Astrocyte (in vitro differentiated cells and primary cell): Measurements from ENCODE around the gene BLVRB. TPM values are rescaled to one million over a fixed set of nuclear protein-coding genes. Genes with fewer than 3 reads are reported as not detected.
A peak's percentile ranks its signal among the peaks of the same experiment; 100 is the strongest.

Experiments used
- DNase-seq: peaks from one replicate; pipeline ENCODE4 v3.0.0-alpha.2; 2010; ENCODE audit warnings: low read depth
- FAIRE-seq: peaks from 2 replicates; lab custom pipeline; 2011; peaks lifted over from hg19 to GRCh38; lab: Jason Lieb, UNC
- H2AFZ ChIP-seq: 2 replicates; pipeline ENCODE4 v1.6.0; 2012; ENCODE audit warnings: low read depth, low read length, inconsistent platforms
- H3K27ac ChIP-seq: 2 replicates; pipeline ENCODE4 v1.5.1; 2011; ENCODE audit warnings: low read depth, low read length, inconsistent platforms
- H3K27me3 ChIP-seq: 2 replicates; pipeline ENCODE4 v1.6.0; 2011; ENCODE audit warnings: low read length, inconsistent platforms; ENCODE audit not compliant: insufficient read depth
- H3K36me3 ChIP-seq: 2 replicates; pipeline ENCODE4 v1.5.1; 2011; ENCODE audit warnings: low read length, inconsistent platforms; ENCODE audit not compliant: insufficient read depth
- H3K4me1 ChIP-seq: 2 replicates; pipeline ENCODE4 v1.5.1; 2011; ENCODE audit warnings: low read length, inconsistent platforms; ENCODE audit not compliant: insufficient read depth
- H3K4me2 ChIP-seq: 2 replicates; pipeline ENCODE4 v1.6.0; 2012; ENCODE audit warnings: low read length, inconsistent platforms
- H3K4me3 ChIP-seq: 2 replicates; pipeline ENCODE4 v1.5.1; 2011; ENCODE audit warnings: low read depth, mild to moderate bottlenecking, low read length, inconsistent platforms; ENCODE audit not compliant: insufficient read depth
- H3K79me2 ChIP-seq: 2 replicates; pipeline ENCODE4 v1.6.0; 2012; ENCODE audit warnings: mild to moderate bottlenecking, low read length, inconsistent platforms; ENCODE audit not compliant: insufficient read depth
- H3K9ac ChIP-seq: 2 replicates; pipeline ENCODE4 v1.6.0; 2012; ENCODE audit warnings: mild to moderate bottlenecking, low read length, inconsistent platforms
- H3K9me3 ChIP-seq: 2 replicates; pipeline ENCODE4 v1.5.1; 2012; ENCODE audit warnings: low read depth, mild to moderate bottlenecking, low read length, inconsistent platforms; ENCODE audit not compliant: insufficient read depth
- H4K20me1 ChIP-seq: 2 replicates; pipeline ENCODE4 v1.6.0; 2012; ENCODE audit warnings: low read length, inconsistent platforms; ENCODE audit not compliant: insufficient read depth
- H3K27ac Mint-ChIP-seq: one replicate; pipeline ENCODE4 v1.8.0; 2021; ENCODE audit warnings: mild to moderate bottlenecking, mixed read lengths; ENCODE audit not compliant: unreplicated experiment
- H3K27me3 Mint-ChIP-seq: one replicate; pipeline ENCODE4 v1.8.0; 2021; ENCODE audit warnings: low read depth, mixed read lengths; ENCODE audit not compliant: unreplicated experiment
- H3K36me3 Mint-ChIP-seq: one replicate; pipeline ENCODE4 v1.8.0; 2021; ENCODE audit warnings: low read depth, mixed read lengths; ENCODE audit not compliant: unreplicated experiment
- H3K4me1 Mint-ChIP-seq: one replicate; pipeline ENCODE4 v1.8.0; 2021; ENCODE audit warnings: low read depth, mixed read lengths; ENCODE audit not compliant: unreplicated experiment
- H3K4me3 Mint-ChIP-seq: one replicate; pipeline ENCODE4 v1.8.0; 2021; ENCODE audit warnings: mild to moderate bottlenecking, moderate library complexity, mixed read lengths; ENCODE audit not compliant: unreplicated experiment
- H3K9me3 Mint-ChIP-seq: one replicate; pipeline ENCODE4 v1.8.0; 2021; ENCODE audit warnings: mild to moderate bottlenecking, mixed read lengths; ENCODE audit not compliant: unreplicated experiment
- EZH2 ChIP-seq: IDR thresholded peaks from 2 replicates; pipeline ENCODE4 v1.6.1; 2012; ENCODE audit warnings: mild to moderate bottlenecking, low read length, inconsistent platforms; ENCODE audit not compliant: insufficient read depth
- total RNA-seq: library from RNA; stranded (reverse); gene quantifications from 2 replicates; pipeline ENCODE4 v1.2.1, GENCODE V29; 2021
- TF ChIP-seq, protein P1 (sequence below): IDR thresholded peaks from 2 replicates; pipeline ENCODE4 v1.5.1; 2011; ENCODE audit warnings: low read depth, mild to moderate bottlenecking, inconsistent platforms, low read length, moderate library complexity; ENCODE audit not compliant: insufficient read depth

Gene BLVRB
- total RNA-seq, 1 donor from 2014 or later: 27.1 TPM

DNA sequence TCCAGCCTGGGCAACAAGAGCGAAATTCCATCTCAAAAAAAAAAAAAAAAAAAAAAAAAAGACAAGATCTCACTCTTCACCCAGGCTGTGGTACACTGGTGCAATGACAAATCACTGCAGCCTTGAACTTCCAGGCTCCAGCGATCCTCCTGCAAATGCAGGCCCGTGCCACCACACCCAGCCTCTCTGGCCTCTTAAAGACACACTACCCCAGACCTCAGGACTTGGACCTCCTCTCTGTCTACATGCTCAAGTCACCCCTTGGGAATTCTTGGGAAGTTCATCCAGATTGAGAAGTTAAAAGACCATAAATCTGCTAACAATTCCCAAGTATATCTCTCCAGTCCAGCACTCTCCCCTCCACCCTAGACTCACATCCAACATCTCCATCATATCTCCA, 65.0 kb downstream of the BLVRB start:
- H3K4me3 ChIP-seq: no peak overlapping the region
- no peaks in the 10 kb centered on the region for H3K36me3 ChIP-seq
- no peak for TF ChIP-seq EZH2
- TF ChIP-seq, protein P1, sequence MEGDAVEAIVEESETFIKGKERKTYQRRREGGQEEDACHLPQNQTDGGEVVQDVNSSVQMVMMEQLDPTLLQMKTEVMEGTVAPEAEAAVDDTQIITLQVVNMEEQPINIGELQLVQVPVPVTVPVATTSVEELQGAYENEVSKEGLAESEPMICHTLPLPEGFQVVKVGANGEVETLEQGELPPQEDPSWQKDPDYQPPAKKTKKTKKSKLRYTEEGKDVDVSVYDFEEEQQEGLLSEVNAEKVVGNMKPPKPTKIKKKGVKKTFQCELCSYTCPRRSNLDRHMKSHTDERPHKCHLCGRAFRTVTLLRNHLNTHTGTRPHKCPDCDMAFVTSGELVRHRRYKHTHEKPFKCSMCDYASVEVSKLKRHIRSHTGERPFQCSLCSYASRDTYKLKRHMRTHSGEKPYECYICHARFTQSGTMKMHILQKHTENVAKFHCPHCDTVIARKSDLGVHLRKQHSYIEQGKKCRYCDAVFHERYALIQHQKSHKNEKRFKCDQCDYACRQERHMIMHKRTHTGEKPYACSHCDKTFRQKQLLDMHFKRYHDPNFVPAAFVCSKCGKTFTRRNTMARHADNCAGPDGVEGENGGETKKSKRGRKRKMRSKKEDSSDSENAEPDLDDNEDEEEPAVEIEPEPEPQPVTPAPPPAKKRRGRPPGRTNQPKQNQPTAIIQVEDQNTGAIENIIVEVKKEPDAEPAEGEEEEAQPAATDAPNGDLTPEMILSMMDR: no peak
- no peaks in the 10 kb centered on the region for H3K9me3 ChIP-seq
- H3K4me1 Mint-ChIP-seq: no peaks in the 10 kb centered on the region
- DNase-seq: no peak
- no peak overlapping the region for H3K27ac ChIP-seq
- no peak overlapping the region for H3K27ac Mint-ChIP-seq
- FAIRE-seq: no peak
- no peaks in the 10 kb centered on the region for H3K79me2 ChIP-seq
- H3K4me1 ChIP-seq: no peaks in the 10 kb centered on the region
- no peaks in the 10 kb centered on the region for H4K20me1 ChIP-seq
- H3K27me3 ChIP-seq: no peaks in the 10 kb centered on the region
- H3K36me3 Mint-ChIP-seq: peaks cover 4% of the 10 kb centered on the region
- no peak overlapping the region for H3K9ac ChIP-seq
- H2AFZ ChIP-seq: no peak overlapping the region
- no peak overlapping the region for H3K4me2 ChIP-seq
- no peaks in the 10 kb centered on the region for H3K9me3 Mint-ChIP-seq
- H3K27me3 Mint-ChIP-seq: peaks cover 27% of the 10 kb centered on the region
- no peak overlapping the region for H3K4me3 Mint-ChIP-seq

- DNase-seq: peak; percentile 28
- H4K20me1 ChIP-seq: no peaks in the 10 kb centered on the region
- no peaks in the 10 kb centered on the region for H3K79me2 ChIP-seq
- H2AFZ ChIP-seq: peak overlapping the region; percentile 64
- no peak overlapping the region for H3K27ac ChIP-seq
- H3K4me1 ChIP-seq: no peaks in the 10 kb centered on the region
- FAIRE-seq: no peak
- Mint-ChIP-seq H3K27me3 (peaks cover 27% of the 10 kb centered on the region), H3K27ac (no peak overlapping the region), H3K36me3 (peaks cover 4% of the 10 kb centered on the region), H3K9me3 (no peaks in the 10 kb centered on the region), H3K4me1 (no peaks in the 10 kb centered on the region), H3K4me3 (no peak overlapping the region)
- H3K9me3 ChIP-seq: no peaks in the 10 kb centered on the region
- H3K4me2 ChIP-seq: peak overlapping the region; percentile 65
- no peak overlapping the region for H3K9ac ChIP-seq
- no peak for TF ChIP-seq EZH2
- TF ChIP-seq, protein P1: no peak
- H3K27me3 ChIP-seq: no peaks in the 10 kb centered on the region
- H3K36me3 ChIP-seq: no peaks in the 10 kb centered on the region
- no peak overlapping the region for H3K4me3 ChIP-seq
Observed at GRCh38 chr19:40398417-40399131, 67.0 kb downstream of the BLVRB start.

Other genes with a start within 250 kb of the BLVRB start
- gene TTC9B, start 247.4 kb downstream of the BLVRB start, total RNA-seq: not detected in 2 replicates
- 0.43 and 0.62 TPM in 2 replicates for gene CCNP, start 239.1 kb downstream of the BLVRB start, total RNA-seq
- gene AKT2, start 180.4 kb downstream of the BLVRB start, total RNA-seq: 125 and 127 TPM in 2 replicates
- 18.2 and 20.6 TPM in 2 replicates for gene C19orf47, start 117.3 kb downstream of the BLVRB start, total RNA-seq
- 728 and 882 TPM in 2 replicates for gene PLD3, start 117.0 kb downstream of the BLVRB start, total RNA-seq
- gene HIPK4, start 75.6 kb downstream of the BLVRB start, total RNA-seq: 0.12 TPM in 1 of 2 replicates, not detected in the other
- 1.5 and 2.6 TPM in 2 replicates for gene PRX, start 52.4 kb downstream of the BLVRB start, total RNA-seq
- 21.6 and 22.9 TPM in 2 replicates for gene SERTAD1, start 39.8 kb downstream of the BLVRB start, total RNA-seq
- 49.7 and 58.5 TPM in 2 replicates for gene SERTAD3, start 21.4 kb downstream of the BLVRB start, total RNA-seq
- gene SPTBN4, start 1.3 kb upstream of the BLVRB start, total RNA-seq: 0.41 and 0.53 TPM in 2 replicates
- gene SHKBP1, start 111.1 kb upstream of the BLVRB start, total RNA-seq: 56.3 and 60.4 TPM in 2 replicates
- gene LTBP4, start 135.6 kb upstream of the BLVRB start, total RNA-seq: 46.9 and 63.5 TPM in 2 replicates
- 79.3 and 82.9 TPM in 2 replicates for gene NUMBL, start 224.9 kb upstream of the BLVRB start, total RNA-seq